Nephron progenitor cell (in vitro differentiated cells): ENCODE data around the gene PTPRCAP.
A peak's percentile ranks its signal among the peaks of the same experiment; 100 is the strongest.

Source experiments
- DNase-seq: peaks from one replicate; pipeline ENCODE4 v3.0.0; 2021
- H3K27ac Mint-ChIP-seq: 2 replicates; pipeline ENCODE4 v1.8.0; 2021; ENCODE audit warnings: mild to moderate bottlenecking, moderate library complexity, mixed read lengths
- H3K27me3 Mint-ChIP-seq: 2 replicates; pipeline ENCODE4 v1.8.0; 2021; ENCODE audit warnings: mild to moderate bottlenecking, low read depth, mixed read lengths; ENCODE audit not compliant: poor library complexity
- H3K36me3 Mint-ChIP-seq: 2 replicates; pipeline ENCODE4 v1.8.0; 2021; ENCODE audit warnings: low read depth, mixed read lengths
- H3K4me1 Mint-ChIP-seq: 2 replicates; pipeline ENCODE4 v1.8.0; 2021; ENCODE audit warnings: mixed read lengths
- H3K4me3 Mint-ChIP-seq: 2 replicates; pipeline ENCODE4 v1.8.0; 2021; ENCODE audit warnings: mild to moderate bottlenecking, moderate library complexity, mixed read lengths
- H3K9me3 Mint-ChIP-seq: 2 replicates; pipeline ENCODE4 v1.8.0; 2021; ENCODE audit warnings: mild to moderate bottlenecking, moderate library complexity, mixed read lengths
- TF ChIP-seq, protein P1 (sequence below): fragments of 200-600 bp; sonication (generic); IDR thresholded peaks from 2 replicates; pipeline ENCODE4 v1.5.0; 2021; ENCODE audit warnings: antibody characterized with exemption

The PTPRCAP gene

DNA sequence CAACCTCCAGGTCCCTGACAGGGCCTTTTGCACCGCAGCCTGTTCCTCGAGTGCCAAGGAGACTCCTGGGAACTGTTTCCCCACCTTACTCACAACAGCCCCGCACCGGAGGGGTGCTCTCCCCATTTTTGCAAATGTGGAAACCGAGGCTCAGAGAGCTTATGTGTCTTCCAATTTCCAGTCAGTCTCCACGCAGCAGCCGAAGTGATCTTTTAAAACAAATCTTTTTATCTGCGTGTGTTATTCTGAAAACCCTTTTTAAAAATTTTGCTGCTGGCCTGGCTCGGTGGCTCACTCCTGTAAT, 32.0 kb upstream of the PTPRCAP start:
- H3K36me3 Mint-ChIP-seq, result peaks cover 4% of the 10 kb centered on the region
- peak overlapping the region; percentile 67 for H3K4me3 Mint-ChIP-seq
- H3K4me1 Mint-ChIP-seq, result peaks cover 34% of the 10 kb centered on the region
- H3K27me3 Mint-ChIP-seq, result peaks cover 9% of the 10 kb centered on the region
- H3K27ac Mint-ChIP-seq, result no peak overlapping the region
- DNase-seq, result no peak
- TF ChIP-seq, protein P1, sequence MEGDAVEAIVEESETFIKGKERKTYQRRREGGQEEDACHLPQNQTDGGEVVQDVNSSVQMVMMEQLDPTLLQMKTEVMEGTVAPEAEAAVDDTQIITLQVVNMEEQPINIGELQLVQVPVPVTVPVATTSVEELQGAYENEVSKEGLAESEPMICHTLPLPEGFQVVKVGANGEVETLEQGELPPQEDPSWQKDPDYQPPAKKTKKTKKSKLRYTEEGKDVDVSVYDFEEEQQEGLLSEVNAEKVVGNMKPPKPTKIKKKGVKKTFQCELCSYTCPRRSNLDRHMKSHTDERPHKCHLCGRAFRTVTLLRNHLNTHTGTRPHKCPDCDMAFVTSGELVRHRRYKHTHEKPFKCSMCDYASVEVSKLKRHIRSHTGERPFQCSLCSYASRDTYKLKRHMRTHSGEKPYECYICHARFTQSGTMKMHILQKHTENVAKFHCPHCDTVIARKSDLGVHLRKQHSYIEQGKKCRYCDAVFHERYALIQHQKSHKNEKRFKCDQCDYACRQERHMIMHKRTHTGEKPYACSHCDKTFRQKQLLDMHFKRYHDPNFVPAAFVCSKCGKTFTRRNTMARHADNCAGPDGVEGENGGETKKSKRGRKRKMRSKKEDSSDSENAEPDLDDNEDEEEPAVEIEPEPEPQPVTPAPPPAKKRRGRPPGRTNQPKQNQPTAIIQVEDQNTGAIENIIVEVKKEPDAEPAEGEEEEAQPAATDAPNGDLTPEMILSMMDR, result no peak
- H3K9me3 Mint-ChIP-seq, result no peaks in the 10 kb centered on the region

DNA sequence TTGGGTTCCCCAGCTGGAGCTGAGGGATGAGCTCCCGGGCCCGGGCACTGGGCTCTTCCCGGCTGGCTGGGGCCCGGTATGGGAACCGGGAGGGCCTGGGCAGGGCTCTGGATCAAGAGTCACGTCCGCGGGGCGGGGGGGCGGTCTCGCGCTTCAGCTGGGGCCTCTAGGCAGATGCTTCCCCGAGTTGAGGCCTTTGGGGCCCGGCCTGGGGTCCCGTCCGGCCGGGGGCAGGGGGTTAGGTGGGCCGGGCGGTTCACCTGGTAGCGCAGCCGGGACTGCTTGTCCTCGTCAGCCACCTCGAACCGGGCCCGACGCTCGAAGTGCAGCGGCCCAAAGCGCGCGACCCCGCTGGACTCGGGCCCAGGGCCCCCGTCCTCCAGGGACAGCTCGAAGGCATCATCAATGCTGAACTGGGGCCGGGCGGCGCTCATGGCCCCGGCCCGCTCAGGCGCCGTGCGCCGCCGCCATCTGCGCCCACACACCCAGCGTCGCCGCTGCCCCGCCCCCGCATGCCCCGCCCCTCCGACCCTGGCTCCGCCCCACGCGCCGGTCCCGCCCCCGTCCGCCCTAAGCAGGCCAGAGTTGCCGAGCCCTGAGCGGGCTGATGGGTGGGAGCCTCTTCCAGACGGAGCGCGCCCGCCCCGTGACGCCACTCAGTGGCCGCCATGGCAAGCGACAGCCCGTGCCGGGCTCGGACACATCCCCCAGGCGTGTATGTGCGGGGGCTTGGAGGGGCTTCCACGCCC, 31.5 kb upstream of the PTPRCAP start, which contains the start of gene TMEM134:
TSS of gene TMEM134 (minus strand) at position 493 of the 749 bp plus-strand sequence. CDS start at position 434, 59 bp downstream.
- peak; percentile 94 for DNase-seq
- peaks cover 4% of the 10 kb centered on the region for H3K36me3 Mint-ChIP-seq
- TF ChIP-seq, protein P1, result peak; percentile 15
- H3K27me3 Mint-ChIP-seq, result peaks cover 9% of the 10 kb centered on the region
- H3K9me3 Mint-ChIP-seq, result no peaks in the 10 kb centered on the region
- peak within 1 kb of the TSS; percentile 95 for H3K27ac Mint-ChIP-seq
- peaks cover 34% of the 10 kb centered on the region for H3K4me1 Mint-ChIP-seq
- peak within 1 kb of the TSS; percentile 89 for H3K4me3 Mint-ChIP-seq

DNA sequence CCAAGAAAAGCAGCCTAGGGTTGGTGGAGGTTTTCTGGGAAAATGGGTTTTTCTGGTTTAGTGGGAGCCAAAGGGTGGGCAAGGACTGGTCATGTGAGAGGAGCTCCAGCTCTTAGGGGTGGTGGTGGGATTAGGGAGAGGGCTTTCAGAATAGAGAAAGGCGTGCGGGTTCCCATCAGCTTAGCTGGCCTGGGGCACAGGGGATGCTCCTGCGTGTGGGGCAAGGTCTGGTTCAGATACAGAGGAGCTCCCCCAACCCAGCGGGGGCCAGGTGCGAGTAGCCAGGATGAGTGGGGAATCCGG, 30.9 kb upstream of the PTPRCAP start:
- peaks cover 9% of the 10 kb centered on the region for H3K27me3 Mint-ChIP-seq
- H3K4me3 Mint-ChIP-seq, result peak overlapping the region; percentile 89
- H3K4me1 Mint-ChIP-seq, result peaks cover 34% of the 10 kb centered on the region
- H3K27ac Mint-ChIP-seq, result peak overlapping the region; percentile 95
- peaks cover 4% of the 10 kb centered on the region for H3K36me3 Mint-ChIP-seq
- TF ChIP-seq, protein P1, result no peak
- DNase-seq, result no peak
- H3K9me3 Mint-ChIP-seq, result no peaks in the 10 kb centered on the region

DNA sequence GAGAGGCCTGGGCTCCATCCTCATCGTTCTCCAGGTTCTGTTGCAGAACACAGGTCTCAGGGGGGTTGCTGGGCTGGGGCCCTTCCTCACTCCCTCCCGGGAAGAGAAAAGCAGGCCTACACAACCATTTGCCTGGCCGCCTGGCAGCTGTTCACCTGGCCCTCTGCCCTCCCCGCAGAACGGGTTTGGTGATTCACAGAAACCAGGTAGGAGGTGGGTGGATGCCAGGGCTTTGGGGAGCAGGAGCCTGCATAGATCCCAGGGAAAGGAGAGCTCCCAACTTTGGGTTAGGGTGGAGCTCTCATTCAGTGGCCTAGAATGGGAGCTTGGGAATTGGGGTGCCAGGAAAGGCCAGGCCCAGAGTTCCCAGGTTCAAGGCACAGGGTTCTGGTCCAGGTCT, 30.6 kb upstream of the PTPRCAP start:
- Mint-ChIP-seq H3K4me1 (peaks cover 31% of the 10 kb centered on the region), H3K36me3 (peaks cover 4% of the 10 kb centered on the region), H3K27ac (peak overlapping the region; percentile 95), H3K4me3 (peak overlapping the region; percentile 89), H3K27me3 (peaks cover 9% of the 10 kb centered on the region), H3K9me3 (no peaks in the 10 kb centered on the region)
- TF ChIP-seq, protein P1, result no peak
- no peak for DNase-seq

DNA sequence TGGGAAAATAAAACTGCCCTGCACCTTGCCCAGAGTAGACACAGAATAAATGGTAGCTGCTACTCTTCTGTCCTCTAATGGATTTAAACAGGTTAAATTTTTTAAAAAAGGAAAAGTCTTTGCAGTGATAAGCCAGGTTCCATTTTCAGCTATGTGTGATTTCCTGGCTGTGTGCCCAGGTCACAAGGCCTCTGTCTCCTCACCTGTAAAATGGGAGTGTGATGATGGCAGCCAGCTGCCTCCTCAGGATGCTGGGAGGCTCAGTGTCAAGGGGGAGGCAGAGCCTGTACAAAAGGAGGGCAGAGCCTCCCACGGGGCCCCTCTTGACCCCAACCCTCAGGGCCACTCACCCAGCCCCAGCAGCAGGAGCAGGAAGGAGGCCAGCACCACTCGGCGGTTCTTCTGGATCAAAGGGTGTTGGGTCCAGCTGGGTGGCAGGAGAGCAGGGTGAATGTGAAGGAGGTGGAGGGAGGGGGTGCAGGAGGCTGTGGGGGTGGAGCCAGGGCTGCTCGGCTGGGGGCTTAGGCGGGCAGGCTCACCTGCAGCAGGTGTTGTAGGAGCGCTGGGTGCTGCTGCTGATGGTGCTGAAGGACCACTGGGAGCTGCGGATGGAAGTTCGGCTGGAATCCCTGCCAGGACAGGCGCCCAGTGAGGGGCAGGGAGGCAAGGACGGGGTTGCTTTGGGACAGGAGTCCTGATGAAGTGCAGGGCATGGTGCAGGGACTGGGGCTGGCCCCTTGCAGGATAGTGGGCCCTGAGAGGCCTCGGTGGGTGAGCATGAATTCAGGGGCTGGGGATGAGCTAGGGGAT, 29.7 kb upstream of the PTPRCAP start:
- peaks cover 25% of the 10 kb centered on the region for H3K4me1 Mint-ChIP-seq
- peak overlapping the region; percentile 89 for H3K4me3 Mint-ChIP-seq
- H3K27ac Mint-ChIP-seq, result no peak overlapping the region
- peaks cover 4% of the 10 kb centered on the region for H3K36me3 Mint-ChIP-seq
- DNase-seq, result no peak
- TF ChIP-seq, protein P1, result no peak
- peaks cover 3% of the 10 kb centered on the region for H3K27me3 Mint-ChIP-seq
- no peaks in the 10 kb centered on the region for H3K9me3 Mint-ChIP-seq
